ENCODE measurements around the gene CTSD. TPM values are rescaled to one million over a fixed set of nuclear protein-coding genes. Genes with fewer than 3 reads are reported as not detected.
"Not testable (repeated sequence)": the region's sequence is repeated elsewhere in the genome, so short reads cannot be mapped to it uniquely, and the experiment has no call there.

The CTSD gene
- total RNA-seq (2014; rRNA removed), result 448 and 475 TPM in 2 replicates
- 723 TPM for polyA plus RNA-seq (2012)

- DNase-seq (ENCODE audit: low read depth), result peak; percentile 76
Measured at GRCh38 chr11:1763796-1764661, at the start of gene CTSD. CTSD (minus strand) TSS chr11:1763927; CDS start chr11:1763859, 68 bp downstream.

DNA sequence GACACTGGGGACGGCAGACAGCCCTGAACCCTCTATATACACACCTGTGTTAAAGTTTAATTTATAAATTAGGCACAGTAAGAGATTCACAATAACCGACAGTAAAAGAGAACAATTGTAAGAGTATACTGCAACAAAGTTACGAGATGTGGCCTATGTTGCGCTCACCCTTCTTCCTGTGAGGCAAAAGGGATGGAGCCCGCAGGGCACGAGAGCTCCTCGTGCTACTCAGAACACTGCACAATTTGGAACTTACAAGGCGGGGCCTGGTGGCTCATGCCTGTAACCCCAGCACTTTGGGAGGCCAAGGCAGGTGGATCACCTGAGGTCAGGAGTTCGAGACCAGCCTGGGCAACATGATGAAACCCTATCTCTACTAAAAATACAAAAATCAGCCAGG lies 49.6 kb upstream of the CTSD start:
- not testable (repeated sequence) for DNase-seq (ENCODE audit: low read depth)

- DNase-seq (ENCODE audit: low read depth), result no peak
Measured at GRCh38 chr11:1812801-1813200, 49.1 kb upstream of the CTSD start.

GRCh38 chr11:1812274-1812673 lies 48.5 kb upstream of the CTSD start:
- DNase-seq (ENCODE audit: low read depth), result no peak

GRCh38 chr11:1810761-1811160 lies 47.0 kb upstream of the CTSD start:
- no peak for DNase-seq (ENCODE audit: low read depth)

- DNase-seq (ENCODE audit: low read depth), result no peak
Measured at GRCh38 chr11:1807264-1807995, 43.7 kb upstream of the CTSD start.

GRCh38 chr11:1805525-1805924 lies 41.8 kb upstream of the CTSD start:
- DNase-seq (ENCODE audit: low read depth), result no peak

GRCh38 chr11:1803835-1804519 lies 40.2 kb upstream of the CTSD start:
- DNase-seq (ENCODE audit: low read depth), result not testable (repeated sequence)

- no peak for DNase-seq (ENCODE audit: low read depth)
Measured at GRCh38 chr11:1803246-1803645, 39.5 kb upstream of the CTSD start.

- DNase-seq (ENCODE audit: low read depth), result no peak
Measured at GRCh38 chr11:1797391-1798125, 33.8 kb upstream of the CTSD start.

- DNase-seq (ENCODE audit: low read depth), result no peak
Measured at GRCh38 chr11:1796413-1797011, 32.8 kb upstream of the CTSD start.

- no peak for DNase-seq (ENCODE audit: low read depth)
Measured at GRCh38 chr11:1793081-1793480, 29.4 kb upstream of the CTSD start.

- DNase-seq (ENCODE audit: low read depth), result no peak
Measured at GRCh38 chr11:1792461-1792860, 28.7 kb upstream of the CTSD start.

GRCh38 chr11:1791912-1792311 lies 28.2 kb upstream of the CTSD start:
- DNase-seq (ENCODE audit: low read depth), result no peak

GRCh38 chr11:1786466-1786865 lies 22.7 kb upstream of the CTSD start:
- DNase-seq (ENCODE audit: low read depth), result no peak

DNA sequence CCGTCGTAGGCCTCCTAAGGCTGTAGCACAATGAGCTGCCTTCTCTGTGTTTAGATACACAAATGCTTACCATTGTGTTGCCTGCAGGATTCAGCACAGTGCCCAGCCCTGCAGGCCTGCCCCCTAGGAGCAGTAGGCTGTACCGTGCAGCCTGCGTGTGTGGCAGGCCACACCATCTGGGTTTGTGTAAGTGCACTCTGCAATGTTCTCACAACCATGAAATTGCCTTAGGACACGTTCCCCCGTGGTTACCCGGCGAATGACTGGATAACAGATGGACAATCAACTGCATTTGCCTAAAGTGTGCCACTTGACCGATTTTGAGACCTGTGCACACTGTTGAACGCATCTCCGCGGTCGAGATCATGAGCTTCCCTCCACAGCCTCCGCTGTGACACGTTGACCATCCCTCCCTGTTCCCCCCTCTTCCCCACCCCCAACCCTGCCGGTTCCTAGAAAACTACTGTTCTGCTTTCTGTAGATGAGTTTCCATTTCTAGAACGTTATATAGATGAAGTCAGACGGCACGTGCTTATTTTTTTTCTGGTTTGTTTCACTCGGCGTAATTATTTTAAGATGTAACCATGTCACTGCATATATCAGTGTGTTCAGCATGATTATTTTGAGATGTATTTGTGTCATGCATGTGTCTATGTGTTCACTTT lies 22.2 kb upstream of the CTSD start:
- no peak for DNase-seq (ENCODE audit: low read depth)

DNA sequence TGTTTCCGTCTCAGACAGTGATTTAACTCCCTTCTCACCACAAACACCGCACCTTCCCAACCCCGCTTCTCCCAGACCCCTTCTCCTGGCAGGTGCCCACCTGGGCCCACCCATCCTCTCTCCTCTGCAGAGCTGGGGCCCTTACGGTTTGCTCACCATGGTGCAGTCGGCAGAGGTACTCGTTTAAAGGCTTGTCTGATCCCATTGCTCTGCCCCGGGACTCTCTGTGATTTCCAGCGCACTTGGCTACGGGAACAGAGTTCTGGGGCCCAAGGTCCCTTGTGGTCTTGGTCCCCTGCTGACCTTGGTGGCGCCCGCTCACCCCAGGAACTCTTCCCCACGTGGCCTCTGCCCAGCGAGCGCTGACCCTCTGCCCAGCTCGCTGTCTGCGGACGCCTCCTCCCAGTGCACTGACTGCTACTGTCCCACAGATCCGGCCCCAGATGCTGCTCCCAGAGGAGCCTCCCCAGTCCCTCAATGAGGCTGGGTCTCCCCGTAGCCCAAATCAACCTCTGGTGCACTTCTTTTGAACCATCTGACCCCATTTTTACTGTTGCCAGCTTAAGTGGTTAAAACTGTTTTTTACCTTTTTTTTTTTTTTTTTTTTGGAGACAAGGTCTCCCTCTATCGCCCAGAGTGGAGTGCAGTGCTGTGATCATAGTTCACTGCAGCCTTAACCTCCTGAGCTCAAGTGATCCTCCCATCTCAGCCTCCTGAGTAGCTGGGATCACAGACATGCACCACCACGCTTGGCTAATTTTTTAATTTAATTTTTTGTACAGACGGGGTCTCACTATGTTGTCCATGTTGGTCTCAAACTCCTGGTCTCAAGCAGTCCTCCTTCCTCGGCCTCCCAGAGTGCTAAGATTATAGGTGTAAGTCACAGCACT lies 21.3 kb upstream of the CTSD start:
- DNase-seq (ENCODE audit: low read depth), result no peak

GRCh38 chr11:1783725-1784529 lies 20.2 kb upstream of the CTSD start:
- DNase-seq (ENCODE audit: low read depth), result no peak
